GM21723 (cell line): ENCODE measurements around the gene SLC22A12.

ENCODE experiments used
- ATAC-seq: cut with Tn5 transposase; IDR thresholded peaks from one replicate; pipeline ENCODE4 v1.9.1; 2021; ENCODE audit warnings: mild to moderate bottlenecking, moderate library complexity; ENCODE audit not compliant: unreplicated experiment

Gene SLC22A12

DNA sequence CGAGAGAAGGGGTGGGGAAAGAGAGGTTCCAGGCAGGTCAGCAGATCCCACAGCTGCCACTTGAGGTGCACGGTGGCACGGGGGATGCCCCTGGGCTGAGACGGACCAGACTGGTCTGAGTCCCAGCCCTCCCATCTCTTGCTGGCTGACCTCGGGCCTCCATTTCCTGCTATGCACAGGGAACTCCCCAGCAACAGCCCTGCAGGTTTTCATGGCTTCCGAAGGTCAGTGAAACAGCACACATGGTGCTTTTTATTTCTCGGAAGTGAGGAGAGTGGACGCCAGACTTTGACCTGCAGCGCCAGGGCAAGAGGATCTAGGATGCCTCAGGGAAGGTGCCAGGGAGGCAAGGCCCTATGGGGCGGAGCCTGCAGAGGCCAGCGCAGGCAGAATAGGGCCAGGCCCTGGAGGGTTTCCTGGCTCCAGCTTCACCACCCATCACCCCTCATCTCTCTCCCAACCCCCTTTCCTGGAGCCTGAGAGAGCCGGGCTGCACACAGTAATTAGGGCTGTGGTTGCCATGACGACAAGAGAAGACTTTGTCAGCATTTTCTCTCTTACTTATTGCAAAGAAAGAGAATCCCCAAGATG lies 29.5 kb downstream of the SLC22A12 start:
- no peak for ATAC-seq

DNA sequence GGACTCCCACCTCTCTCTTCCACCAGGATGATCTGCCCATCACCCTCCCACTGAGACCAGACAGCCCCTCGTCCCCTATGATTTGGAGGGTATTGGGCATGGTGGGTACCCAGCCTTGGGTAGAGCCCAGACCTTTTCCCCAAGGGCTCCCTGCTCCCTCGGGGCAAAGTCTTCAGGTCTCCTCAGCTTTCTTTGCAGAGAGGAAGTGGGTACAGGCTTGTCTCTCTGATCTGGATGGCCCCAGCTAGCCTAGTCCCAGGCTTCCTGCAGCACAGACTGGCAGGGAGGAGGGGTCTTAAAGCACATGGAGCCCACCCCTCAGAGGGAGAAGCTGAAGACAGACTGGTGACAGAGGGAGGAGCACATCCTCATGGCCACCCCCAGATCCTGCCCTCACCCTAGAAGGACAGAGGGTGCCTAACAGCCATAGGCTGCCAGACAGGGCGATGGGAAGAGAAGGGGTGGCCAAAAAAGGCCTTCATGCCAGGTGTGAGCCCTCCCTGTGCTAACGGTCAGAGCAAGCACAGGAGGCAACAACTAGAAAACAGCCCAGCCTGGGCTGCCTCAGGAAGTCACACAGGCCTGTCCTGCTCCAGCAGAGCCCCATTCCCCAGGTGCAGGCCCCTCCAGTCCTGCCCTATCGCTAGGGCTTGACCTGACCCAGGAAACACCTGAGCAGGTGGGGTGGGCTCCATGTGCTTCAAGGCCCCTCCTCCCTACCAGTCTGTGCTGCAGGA lies 30.4 kb downstream of the SLC22A12 start:
- ATAC-seq = no peak

DNA sequence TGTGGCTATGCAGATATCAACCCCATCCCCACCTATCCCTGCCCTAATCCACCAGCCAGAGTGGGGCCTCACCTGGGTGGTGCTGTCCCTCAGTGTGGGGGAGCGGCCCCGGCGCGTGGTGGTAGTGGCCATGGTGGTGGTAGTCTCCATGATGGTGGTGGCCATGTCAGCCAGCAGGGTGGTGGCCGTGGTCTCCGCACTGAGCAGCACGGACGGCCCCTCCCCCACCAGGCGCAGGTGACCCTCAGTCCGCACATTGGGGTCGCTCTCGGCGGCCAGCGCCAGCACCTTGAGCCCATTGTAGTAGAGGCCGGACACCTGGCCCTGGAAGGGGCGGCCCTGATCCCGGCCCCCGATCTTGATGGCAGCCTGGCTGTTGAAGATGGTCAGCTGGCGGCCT lies 31.7 kb downstream of the SLC22A12 start:
- ATAC-seq = no peak

DNA sequence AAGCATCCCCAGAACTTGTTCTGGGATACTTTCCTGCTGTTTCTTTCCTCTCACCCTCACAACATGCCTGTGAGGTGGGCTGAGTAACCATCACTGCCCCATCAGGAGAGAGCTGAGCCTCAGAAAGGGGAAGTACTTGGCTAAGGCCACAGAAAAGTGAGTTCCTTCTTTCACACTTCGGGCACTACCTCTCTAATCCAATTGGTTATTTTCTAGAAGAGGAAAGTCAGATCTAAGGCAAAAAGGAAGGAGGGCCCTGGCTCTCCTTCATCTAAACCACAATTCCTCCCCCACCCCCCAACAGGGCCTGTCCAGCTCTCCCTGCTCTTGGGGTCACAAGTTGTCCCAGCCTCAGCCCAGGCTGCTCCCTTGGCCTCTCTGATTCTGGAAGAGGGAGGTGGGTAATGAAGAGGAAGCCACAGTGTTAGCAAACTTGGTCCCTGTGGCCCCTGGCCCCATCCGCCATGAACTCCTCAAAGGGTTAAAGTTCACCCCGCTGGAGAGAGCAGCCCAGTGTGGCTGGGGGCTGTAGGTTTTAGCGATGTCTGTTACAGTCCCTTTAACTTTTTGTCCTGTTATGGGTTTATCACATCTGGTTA lies 34.0 kb downstream of the SLC22A12 start:
- ATAC-seq = no peak

DNA sequence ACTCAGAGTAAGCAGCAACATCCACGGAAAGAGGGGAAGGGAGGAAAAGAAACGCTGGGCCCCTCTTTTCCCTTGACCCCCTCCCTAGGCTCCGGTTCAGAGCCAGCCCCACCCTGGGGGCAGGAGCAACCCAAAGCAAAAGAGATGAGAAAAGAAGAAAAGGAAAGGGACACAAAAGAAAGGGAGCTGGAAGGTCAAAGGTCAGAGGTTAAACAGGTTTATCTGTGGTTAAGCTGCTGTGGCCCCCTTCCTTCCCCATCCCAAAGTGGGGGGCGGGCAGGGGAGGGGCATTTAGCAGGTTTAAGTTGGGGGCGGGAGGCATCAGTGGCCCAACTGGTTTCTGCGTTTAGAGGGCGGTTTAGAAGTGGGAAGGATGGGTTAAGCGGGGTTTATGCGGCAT lies 35.6 kb downstream of the SLC22A12 start:
- ATAC-seq = no peak

DNA sequence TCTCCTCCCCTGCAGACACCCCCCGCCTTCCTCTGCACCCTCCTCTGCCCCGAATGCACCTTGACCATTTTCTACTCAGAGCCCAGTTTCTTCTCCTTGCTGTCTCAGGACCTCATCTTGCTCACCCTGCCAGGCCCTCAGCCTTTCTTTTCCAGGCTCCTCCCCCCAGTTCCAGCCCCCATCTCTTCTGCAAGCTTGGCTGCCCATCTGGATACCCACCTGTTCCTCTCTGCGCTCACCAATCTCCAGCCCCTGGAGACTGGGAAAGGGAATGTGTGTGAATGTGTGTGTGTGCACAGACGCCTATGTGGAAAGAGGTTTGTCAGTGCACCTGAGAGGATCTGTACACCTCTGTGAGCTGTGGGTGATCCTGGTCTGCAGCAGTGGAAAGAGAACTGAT lies 36.4 kb downstream of the SLC22A12 start:
- no peak for ATAC-seq

DNA sequence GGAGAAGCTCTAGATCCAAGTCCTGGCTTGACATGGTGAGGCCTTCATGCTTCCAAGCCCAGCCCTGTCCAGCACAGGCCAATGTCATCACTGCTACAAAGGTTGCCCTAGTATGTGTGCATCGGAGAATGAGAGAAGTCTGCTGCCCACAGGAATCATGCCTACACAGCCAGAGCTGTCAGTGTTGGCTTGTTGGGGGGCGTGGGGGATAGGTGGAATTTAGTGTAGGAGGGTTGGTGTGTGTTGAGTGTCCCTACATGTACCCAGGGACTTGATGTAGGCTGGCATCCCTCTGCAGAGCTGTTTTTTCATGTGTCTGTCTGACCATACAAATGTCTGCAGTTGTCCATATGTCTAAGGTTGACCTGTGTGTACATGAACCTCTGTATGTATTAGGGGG lies 37.6 kb downstream of the SLC22A12 start:
- ATAC-seq = no peak

DNA sequence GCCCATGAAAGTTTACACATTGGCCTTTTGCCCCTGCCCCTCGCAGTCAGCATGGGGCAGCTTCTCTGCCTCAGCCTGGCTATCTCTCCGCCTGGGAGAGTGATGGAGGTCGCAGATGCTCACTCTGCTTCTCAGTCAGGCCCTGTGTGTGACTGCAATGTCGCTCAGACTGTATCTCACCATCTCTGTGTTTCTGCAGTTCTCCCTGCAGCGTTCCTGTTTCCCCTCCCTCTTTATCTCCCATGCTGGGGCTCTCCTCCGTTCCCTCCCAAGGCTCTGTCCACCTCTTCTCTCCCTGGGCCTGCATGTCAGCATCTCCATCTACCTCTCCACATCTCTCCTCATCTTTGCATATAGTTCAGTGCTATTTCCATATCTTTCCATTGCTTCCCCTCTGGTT lies 38.1 kb downstream of the SLC22A12 start:
- no peak for ATAC-seq

DNA sequence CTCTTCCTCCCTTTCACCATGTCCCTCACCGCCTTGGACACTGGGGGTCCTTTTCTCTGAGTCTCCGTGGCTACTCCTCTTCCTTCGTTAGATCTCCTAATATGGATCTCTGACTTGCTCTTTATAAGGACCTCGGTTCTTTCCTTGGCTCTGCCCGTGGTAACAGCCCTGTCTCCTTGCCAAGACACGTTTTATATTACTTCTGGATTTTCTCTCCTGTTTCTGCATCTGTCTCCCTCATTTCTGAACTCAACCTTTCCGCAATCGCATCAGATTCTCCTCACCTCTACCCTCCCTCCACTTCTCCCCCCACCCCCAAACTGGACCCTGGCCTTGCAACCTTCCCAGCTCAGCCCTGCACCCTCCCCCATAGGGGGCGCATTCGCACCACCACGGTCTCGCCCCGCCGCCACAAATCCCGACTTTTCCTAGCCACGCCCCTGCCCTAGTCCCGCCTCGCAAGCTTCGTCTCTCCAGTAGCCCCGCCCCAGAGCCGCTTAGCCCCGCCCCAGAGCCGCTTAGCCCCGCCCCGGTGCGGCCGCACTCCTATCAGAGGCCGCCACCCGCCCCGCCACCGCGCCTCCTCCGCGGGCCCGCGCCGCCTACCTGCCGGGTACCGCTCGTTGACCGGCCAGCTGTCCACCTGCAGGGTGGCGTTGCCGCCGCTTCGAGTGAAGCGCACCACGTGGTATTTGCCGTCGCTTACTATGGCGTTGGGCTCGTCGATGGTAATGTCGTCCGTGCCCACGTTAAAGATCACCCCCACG lies 39.0 kb downstream of the SLC22A12 start:
- no peak for ATAC-seq

DNA sequence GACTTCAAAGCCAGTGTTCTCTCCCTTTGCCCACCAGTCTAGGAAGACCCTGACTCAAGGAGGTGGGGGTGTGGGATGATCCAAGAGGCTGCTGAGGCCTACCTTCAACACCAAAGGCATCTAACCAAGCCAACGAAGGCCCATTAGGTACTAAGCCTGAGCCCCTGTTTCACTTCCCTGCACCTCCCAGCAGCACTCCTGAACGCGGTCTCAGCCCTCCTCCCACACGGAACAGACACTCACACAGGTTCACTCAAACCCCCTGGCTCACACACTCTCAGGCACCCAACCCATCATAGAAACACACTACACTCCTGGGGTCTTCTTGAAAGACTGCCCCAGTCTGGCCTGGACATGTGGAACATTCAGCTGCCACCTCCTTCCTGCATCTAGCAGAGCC lies 40.7 kb downstream of the SLC22A12 start:
- no peak for ATAC-seq

DNA sequence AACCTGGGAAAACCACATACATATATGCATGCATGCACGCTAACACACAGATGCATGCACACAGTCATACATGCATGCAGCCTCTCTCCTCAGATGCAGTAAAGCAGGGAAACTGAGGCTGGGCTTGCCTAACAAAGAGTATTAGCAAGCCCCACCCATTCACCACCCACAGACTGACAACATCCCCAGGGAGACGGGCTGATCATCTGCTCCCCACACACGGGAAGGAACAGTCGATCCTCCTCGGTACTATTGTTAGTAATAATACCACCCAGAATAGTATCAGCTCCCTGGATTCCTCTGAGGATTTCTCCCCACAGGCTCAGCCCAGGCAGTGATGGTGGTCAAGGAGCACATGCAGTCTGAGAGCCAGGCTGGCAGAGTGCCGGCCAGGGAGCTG lies 41.2 kb downstream of the SLC22A12 start:
- no peak for ATAC-seq

DNA sequence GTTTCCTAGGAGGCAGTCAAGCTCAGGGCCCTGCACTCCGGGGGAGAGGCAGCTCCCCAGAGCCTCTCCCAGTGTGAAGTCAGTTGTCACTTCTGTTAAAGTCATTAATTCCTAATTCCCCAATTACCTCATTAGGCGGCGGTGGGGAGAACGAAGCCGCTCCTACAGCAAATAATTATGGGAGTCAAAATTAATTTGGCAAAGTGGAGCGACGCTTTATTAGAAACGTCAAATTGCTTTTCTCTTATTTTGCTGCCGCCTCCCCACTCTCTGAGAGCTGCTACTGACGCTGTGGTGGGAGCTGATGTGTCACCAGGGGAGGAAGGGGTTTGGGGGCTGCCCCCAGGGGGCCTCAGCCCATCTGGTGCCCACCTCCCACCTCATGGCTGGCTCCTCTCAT lies 41.6 kb downstream of the SLC22A12 start:
- ATAC-seq = no peak

DNA sequence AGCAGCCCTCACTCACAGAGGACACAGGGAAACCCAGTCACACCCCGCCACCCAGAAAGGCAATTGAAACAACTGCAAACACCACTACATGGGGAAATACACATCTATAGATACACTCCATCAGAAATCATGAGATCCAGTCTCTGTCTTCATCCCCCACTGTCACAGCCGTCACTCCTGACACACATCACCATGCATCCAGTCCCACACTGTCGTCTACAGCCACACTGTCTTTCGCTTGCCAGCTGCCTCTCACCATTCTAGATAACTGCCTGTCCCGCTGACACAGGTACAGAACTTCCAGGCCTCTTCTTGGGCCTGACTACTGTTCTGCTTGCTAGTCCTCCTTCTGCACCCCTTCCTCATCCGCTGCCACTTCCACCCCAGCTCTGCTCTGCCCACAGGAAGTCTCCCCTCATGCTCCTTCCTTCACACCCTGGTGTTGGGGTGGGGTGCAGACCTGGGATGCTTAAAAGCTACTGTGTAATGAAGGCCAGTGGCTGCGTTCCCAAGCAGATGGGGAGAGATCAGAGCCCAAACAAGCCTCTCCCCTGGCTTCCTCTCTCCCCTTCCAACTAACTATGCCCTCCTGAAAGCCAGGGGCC lies 42.6 kb downstream of the SLC22A12 start:
- no peak for ATAC-seq

DNA sequence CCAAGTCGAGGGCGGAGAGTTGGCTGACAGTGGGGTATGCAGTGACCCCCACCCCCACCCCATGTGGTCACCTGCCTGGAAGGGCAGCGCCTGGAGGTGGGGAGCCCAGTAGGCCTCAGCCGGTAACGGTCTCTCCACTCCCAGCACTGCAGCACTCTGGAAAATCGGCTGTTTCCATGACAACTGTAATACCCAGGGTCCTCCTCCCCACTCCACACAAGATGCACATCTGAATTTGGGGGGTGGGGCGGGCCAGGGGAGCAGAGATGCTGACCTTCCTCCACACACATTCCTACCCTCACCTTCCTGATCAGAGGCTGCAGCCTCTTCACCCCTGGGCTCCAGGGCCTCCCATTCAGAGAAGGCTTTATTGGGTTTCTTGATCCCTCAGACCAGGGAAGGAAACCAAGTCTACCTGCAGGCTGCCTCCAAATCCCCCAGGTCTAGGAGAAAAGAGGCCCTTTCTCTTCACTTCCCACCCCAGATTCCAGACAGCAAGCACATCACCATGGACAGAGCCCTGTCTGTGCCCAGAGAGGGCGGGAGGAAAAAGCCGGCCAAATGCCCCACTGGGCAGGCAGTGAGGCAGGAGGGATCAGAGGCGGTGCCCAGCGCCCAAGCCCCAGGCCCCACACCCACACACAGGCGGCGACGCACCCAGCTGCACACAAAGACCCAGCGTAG lies 46.5 kb downstream of the SLC22A12 start:
- ATAC-seq = no peak

DNA sequence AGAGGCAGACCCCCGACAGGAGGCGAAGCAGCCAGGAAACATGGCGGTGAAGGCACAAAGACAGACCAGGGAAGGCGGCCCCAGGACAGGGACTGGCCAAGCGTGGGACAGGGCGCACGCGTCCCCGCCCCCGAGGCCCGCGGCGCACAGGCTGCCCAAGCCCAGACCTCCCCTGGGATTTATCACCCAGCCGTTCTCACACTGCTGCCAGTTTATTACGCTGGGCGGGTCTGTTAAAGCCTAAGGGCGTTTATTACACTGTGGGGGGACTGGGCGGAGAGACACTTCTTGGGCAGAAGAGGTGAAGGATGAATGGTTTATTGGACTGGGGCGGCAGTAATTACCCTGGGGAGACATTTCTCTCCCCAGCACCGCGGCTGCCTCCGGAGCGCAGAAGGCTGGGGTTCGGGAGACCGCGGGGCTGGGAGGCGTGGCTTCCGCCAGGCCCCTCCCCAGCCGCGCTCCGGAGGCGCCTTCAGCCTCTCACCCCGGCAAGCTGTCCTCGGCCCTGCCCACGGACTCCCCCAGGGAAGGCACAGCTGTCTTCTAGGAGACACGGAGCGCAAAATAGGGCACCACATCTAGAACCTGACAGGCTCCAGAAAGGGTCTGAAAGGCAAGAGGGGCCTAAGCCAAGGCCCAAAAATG lies 47.1 kb downstream of the SLC22A12 start:
- ATAC-seq = no peak

DNA sequence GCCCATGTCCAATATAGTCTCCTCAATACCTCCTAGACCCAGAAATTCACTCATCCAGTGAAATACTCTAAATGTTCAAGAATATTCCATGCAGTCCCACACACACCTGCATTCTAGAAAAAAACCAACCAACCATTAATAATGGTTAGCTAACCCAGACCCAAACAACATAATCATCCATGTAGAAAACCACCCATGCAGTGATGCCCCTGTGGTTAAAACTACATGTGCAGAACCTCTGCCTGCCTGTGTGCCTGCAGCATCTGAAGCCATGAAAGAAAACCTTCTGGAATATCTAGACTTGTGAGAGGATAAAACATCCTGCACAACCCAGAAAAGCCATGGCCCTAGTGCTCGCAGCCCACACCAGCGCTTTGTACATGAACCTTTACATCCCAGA lies 47.8 kb downstream of the SLC22A12 start:
- no peak for ATAC-seq

DNA sequence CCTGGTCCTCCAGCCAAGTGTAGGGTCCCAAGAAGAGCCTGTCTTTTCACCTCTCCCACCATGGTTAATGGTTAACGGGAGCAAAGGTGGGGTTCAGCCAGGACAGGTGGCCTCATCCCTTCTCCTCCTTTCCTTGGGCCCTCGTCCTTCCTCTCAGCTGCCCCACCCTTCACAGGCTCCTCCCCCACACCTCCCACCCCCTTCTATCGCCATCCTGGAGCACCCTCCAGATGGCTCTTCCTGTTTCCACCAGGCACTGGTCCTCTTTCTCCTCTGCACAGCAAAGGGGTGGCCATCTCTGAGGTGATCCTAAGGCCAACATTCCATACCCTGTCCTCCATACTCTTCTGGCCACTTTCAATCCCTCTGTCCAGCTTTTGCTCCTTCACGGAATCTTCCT lies 48.9 kb downstream of the SLC22A12 start:
- no peak for ATAC-seq

DNA sequence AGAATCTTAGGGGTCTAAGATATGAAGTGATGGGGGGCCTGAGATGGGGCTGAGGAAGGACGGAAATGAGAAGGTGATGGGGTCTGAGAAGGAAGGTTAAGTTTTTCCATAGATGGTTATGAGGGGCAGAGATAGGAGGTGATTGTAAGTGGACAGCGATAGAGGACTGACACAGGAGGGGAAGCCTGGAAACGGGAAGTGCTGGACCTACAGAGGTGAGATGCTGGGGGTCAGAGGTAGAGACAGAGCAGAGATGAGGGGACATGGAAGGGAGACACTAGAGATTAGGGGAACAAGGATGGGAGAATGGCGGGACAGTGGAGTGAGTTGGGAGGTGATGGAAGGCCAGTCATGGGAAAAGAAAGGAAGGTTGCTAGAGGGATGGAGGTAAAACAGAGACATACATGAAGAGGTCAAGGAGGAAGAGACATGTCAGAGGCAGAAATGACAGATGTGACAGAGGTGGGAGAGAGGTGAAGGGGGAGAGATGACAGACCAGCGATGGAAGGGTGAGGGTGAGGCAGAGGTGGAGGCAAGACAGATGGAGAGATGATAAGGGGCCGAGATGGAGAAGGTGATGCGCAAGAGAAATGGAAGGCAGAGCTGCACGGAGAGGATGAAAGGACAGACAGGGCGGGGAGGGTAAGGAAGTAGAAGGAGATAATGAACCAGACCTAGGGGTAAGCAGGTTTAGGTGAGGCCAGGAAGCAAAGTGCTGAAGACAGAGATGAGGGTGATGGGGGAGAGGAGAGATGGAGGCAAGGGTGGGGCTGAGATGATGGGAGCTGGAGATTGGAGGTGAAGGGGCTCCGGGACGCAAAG lies 50.8 kb downstream of the SLC22A12 start:
- ATAC-seq = no peak

DNA sequence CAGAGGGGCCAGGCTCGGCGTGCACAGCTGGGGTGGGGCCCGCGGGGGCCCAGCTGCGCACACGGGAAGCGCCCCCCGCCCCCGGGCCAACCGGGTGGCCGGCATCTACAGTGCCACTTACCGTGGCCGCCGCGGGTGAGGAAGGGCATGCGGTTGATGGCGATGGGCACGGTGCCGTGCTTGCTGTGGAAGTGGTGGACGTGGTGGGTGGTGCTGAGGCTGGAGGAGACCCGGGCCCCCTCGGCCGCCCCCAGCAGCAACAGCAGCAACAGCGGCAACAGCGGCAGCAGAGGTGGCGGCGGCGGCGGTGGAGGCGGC lies 51.4 kb downstream of the SLC22A12 start:
- no peak for ATAC-seq

DNA sequence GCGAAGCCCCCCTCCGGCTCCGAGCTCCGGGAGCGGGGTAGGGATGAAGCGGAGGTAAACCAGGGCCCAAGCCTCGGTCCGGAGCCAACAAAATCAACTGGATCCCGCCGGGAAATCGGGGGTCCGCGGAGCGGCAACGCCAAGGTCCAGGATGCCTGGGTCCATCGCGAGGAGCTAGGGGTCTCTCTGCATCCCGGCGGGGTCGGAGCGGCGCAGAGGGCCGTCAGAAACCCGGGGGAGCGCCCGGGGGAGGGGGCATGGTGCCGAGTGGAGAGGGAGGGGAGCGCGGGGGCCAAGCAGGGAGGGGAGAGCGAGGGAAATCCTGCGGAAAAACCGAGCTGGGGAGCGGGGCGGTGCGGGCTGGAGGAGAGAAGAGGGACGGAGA lies 51.8 kb downstream of the SLC22A12 start:
- ATAC-seq = no peak
